ENCODE results near the gene FAM3D.

DNA sequence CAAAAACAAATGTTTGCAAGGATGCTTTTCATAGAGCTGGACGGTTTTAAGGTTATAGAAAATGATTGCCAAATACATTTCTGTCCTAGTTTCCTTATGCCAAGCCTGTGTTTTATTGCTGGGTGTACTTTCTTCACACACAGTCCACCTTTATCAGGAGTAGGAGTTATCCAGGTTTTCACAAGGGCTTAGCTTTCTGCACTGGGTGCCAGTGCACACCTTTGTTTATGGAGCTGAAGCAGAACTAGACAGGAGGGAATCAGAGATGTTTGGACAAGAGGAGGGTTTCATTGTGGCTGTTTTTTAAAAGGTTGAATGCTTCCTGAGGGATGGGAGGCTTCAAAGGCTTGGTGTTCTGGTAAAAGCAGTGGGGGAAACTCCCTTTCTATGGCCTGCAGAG is 29.5 kb upstream of the FAM3D start:
- TF ChIP-seq POLR2A (IDR thresholded peaks at IDR 0.05), result no peak
- TF ChIP-seq, protein P1, sequence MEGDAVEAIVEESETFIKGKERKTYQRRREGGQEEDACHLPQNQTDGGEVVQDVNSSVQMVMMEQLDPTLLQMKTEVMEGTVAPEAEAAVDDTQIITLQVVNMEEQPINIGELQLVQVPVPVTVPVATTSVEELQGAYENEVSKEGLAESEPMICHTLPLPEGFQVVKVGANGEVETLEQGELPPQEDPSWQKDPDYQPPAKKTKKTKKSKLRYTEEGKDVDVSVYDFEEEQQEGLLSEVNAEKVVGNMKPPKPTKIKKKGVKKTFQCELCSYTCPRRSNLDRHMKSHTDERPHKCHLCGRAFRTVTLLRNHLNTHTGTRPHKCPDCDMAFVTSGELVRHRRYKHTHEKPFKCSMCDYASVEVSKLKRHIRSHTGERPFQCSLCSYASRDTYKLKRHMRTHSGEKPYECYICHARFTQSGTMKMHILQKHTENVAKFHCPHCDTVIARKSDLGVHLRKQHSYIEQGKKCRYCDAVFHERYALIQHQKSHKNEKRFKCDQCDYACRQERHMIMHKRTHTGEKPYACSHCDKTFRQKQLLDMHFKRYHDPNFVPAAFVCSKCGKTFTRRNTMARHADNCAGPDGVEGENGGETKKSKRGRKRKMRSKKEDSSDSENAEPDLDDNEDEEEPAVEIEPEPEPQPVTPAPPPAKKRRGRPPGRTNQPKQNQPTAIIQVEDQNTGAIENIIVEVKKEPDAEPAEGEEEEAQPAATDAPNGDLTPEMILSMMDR (IDR thresholded peaks at IDR 0.05), result no peak

All from testis (tissue), 2 donors.